Measurements from ENCODE around the gene MZF1.
"Not testable (repeated sequence)": the region's sequence is repeated elsewhere in the genome, so short reads cannot be mapped to it uniquely, and the experiment has no call there.

The MZF1 gene

DNA sequence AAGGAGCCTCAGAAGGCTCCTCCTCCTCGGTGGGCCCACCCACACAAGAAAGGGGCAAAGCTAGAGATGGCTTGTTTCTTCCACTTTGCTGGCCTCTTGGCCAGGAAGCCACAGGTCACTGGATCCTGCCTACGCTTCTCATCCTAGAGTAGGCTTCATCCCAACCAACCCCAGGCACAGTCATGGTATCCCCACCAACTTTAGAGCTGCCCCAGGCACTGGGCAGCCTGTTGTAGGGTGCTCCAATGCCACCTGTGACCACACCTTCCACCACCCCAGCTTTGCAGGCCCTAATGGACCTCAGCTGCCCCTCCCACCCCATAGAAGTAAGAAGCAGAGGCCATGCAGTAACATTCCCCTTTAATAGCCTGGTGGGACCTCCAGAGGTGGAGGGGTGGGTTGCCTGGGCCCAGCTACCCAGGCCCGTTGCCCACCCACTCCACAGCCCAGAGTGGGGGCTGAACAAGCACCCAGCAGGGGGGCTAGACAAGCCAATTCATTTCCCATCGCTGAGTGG is 17.7 kb downstream of the MZF1 start:
- no peak for DNase-seq (ENCODE audit: low read depth)

DNA sequence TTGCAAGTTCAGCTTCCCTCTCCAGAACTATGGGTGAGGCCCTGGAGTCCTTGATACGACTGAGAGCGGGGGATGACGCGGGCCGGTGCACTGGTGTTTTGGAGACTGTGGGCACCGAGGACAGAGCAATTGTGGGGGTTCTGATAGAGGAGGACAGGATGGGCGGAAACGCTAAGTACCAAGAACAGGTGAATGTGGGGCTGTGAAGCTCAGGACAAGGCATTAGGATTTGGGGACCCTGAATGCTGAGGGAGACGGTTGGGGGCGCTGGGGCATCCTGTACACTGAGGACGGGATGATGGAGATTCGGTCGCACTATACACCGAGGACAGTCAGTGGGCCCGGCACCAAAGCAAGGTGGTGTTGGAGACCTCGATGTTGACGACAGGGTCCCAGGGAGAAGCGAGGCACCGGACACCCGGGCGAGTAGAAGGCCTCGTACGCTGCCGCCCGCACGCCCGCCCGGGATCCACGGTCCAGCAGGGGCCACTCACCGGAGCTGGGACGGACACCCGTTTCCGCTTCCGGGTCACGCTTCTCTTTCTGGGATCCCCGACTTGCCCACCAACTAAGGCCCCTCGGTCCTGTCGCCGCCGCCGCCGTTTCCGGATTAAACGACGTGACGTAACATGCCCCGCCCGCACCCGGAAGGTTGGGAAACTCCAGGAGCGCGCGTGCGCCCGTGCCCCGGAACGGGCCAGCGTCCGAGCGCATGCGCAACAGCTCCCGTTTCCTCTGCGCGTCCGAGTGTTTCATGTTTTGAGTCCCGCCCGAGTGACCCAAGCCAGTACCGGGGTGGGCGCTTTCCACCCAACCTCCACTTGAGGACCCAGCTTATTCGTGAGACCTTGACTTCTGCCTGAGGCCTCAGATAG is 18.4 kb downstream of the MZF1 start, which contains the start of gene CHMP2A:
CHMP2A (minus strand) TSS at position 612 of the 875 bp plus-strand sequence. CDS start 893 bp downstream, outside the sequence.
- DNase-seq (ENCODE audit: low read depth): peak; percentile 98

DNA sequence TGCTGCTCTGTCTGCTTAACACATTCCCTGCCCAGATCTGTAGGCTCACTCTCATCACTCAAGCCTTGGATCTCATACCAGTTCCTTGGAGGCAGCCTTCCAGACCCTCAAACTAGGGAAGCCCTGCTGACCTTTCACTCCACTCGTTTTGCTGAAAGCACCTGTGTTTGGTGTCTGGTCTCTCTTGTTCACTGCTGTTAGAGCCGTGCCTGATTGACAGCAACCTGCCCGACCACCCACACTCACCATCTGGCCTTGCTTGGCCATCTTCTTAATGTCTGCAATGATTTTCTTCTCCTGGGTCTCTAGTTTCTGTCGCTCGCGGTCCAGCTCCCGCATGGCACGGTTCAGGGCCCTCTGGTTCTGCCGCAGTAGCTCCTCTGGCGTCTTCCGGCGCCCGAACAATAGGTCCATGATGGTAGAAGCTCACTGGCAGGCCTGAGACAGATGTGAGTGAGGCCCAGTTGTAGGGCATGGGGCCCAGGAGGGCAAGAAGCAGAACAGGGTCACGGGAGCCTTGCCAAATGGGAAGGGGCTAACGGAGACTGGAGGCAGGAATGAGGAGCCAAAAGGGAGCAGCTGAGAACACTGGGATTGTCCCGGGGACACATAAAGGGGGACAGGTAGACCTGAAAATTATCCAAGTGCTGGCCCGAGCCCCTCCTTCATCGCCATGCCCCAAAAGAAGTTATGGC is 19.2 kb downstream of the MZF1 start:
- DNase-seq (ENCODE audit: low read depth): no peak

DNA sequence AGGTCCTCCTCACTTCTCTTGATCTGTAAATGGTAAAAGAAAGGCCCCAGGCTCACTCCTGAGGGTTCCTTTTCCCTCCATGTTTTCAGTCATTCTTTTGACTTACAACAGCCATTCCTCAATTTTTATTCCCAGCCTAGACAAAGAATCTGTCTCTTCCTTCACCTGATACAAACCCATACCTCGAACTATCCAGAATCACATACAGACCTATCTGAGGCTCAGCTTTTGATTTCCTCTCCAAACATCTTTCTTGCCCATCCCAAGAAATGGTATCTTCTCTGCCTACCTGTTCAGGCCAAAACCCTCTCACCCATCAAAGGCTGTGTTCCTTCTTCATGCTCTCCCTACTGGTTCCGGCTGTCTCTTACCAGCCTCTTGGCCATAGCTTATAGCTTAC is 20.5 kb downstream of the MZF1 start:
- DNase-seq (ENCODE audit: low read depth): no peak

DNA sequence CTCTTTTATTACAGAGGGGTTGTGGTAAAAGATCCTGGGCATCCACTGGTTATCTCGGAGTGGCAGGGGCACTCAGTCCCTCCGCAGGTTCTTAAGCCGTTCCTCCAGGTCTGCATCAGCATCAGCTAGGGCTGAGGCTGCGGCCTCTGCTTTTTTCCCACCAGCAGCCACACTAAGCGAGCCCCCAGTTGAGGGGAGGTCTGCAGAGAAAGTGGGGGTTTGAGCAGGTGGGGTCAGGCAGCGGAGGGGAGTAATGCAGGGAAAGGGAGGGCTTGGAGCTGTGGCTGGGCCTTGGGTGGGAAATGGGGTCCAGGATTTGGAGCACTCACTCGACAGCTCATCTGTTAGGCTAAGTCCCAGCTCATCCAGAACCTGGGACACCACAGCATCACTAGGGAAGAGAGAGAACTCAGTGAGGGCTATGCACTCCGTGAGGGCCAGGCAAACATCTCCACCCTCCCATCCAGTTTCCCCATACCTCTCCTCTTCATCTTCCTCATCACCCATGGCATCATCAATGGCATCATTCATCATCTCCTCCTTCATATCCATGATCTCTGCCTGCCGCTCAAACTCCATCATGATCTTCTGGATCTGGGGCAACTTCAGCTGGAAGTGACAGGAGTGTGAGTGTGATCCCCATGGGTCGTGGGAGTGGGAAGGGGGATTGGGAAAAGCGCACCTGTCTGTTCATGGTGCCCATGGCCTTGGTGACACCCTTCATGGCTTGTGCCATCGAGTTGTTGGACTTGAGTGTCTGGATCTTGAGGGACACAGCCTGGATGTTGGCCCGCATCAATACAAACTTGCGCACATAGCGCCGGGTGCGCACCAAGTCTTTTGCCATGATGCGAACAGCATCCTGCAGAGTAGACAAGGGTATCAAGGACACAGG is 21.3 kb downstream of the MZF1 start:
- no peak for DNase-seq (ENCODE audit: low read depth)

DNA sequence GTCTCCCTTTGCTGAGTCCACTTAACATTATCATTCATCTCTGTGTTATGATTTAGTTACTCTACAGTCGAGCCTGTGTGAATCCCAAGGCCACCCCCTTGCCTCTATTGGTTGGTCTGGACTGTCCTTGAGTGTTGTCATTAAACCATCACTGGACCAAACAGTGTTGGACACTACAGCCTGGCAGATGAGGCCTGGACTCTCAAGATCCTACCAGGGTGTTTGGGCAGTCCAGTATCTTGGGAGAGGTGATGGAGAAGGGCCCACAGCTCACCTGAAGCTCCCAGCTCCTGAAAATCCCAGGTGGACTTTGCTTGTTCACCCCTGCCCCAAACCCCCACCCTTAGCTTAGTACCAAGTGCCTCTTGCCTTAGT is 22.0 kb downstream of the MZF1 start:
- DNase-seq (ENCODE audit: low read depth): no peak

DNA sequence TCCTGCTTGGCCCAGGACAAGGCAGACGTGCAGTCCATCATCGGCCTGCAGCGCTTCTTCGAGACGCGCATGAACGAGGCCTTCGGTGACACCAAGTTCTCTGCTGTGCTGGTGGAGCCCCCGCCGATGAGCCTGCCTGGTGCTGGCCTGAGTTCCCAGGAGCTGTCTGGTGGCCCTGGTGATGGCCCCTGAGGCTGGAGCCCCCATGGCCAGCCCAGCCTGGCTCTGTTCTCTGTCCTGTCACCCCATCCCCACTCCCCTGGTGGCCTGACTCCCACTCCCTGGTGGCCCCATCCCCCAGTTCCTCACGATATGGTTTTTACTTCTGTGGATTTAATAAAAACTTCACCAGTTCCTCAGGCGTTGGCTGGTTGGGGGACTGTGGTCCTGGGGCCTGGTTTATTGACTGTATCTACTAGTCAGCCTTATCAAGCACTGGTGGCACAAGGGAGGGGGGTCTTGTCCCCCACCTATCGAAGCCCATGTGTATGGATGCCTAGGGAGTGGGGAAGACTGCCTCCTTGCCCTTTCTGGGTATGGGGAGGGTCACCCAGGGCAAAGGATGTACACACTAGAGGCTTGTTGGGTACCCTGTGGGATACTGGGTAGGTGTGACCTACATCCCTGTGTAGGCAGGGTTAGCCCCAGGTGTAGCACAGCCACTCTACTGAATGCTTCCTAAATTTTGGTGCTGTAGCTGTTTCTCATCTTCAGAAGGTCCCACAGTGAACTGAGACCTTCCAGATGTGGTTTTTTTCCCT is 22.6 kb downstream of the MZF1 start:
- no peak for DNase-seq (ENCODE audit: low read depth)

DNA sequence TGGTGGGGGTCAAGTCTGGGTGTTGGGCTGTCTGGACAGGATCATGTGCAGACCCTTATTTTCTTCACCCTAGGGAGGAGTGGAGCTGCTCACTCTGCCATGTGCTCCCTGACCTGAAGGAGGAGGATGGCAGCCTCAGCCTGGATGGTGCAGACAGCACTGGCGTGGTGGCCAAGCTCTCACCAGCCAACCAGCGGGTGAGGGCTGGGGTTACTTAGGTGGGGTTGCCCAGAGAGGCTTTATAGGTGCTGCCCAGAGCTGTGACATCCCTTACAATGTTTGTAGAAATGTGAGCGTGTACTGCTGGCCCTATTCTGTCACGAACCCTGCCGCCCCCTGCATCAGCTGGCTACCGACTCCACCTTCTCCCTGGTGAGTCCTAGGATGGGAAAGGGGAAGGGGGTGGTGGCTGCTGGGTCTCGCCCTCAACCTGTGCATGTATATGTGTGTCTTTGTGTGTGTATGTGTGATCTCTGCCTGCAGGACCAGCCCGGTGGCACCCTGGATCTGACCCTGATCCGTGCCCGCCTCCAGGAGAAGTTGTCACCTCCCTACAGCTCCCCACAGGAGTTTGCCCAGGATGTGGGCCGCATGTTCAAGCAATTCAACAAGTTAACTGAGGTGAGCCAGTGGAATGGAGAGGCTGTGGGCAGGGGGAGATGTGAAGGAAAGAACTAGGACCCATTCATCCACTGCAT is 23.3 kb downstream of the MZF1 start:
- no peak for DNase-seq (ENCODE audit: low read depth)

DNA sequence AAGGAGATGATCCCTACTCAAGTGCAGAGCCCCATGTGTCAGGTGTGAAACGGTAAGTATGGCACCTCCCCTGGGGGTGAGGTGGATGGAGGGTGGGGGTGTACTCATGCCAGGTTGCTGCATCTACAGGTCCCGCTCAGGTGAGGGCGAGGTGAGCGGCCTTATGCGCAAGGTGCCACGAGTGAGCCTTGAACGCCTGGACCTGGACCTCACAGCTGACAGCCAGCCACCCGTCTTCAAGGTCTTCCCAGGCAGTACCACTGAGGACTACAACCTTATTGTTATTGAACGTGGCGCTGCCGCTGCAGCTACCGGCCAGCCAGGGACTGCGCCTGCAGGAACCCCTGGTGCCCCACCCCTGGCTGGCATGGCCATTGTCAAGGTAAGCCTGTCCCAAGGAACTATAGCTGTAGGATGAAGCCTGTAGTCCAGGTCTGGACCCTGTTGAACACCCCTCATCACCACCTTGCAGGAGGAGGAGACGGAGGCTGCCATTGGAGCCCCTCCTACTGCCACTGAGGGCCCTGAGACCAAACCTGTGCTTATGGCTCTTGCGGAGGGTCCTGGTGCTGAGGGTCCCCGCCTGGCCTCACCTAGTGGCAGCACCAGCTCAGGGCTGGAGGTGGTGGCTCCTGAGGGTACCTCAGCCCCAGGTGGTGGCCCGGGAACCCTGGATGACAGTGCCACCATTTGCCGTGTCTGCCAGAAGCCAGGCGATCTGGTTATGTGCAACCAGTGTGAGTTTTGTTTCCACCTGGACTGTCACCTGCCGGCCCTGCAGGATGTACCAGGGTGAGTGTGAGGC is 24.1 kb downstream of the MZF1 start:
- no peak for DNase-seq (ENCODE audit: low read depth)

DNA sequence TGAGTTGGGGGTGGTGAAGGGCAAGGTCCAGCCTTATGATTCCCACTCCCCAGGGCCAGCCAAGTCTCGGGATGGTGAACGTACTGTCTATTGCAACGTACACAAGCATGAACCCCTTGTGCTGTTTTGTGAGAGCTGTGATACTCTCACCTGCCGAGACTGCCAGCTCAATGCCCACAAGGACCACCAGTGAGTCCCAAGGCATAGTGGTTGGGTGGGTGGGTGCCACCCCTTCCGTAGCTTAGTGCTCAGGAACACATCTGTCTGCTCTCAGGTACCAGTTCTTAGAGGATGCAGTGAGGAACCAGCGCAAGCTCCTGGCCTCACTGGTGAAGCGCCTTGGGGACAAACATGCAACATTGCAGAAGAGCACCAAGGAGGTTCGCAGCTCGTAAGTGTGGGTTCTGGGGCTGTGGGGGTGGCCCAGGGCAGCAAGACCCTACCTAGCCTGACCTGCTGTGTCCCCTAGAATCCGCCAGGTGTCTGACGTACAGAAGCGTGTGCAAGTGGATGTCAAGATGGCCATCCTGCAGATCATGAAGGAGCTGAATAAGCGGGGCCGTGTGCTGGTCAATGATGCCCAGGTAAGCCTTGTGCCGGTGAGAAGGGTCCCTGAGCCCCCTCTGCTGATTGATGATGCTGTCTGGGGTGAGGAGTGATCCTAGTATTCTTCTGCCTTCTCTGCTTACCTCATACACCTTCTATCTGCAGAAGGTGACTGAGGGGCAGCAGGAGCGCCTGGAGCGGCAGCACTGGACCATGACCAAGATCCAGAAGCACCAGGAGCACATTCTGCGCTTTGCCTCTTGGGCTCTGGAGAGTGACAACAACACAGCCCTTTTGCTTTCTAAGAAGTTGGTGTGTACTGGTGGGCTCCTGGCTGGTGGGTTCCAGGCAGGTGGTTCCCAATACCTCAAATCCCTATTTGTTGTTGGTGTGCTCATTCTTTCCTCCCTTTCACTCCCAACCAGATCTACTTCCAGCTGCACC is 25.5 kb downstream of the MZF1 start:
- DNase-seq (ENCODE audit: low read depth): no peak

DNA sequence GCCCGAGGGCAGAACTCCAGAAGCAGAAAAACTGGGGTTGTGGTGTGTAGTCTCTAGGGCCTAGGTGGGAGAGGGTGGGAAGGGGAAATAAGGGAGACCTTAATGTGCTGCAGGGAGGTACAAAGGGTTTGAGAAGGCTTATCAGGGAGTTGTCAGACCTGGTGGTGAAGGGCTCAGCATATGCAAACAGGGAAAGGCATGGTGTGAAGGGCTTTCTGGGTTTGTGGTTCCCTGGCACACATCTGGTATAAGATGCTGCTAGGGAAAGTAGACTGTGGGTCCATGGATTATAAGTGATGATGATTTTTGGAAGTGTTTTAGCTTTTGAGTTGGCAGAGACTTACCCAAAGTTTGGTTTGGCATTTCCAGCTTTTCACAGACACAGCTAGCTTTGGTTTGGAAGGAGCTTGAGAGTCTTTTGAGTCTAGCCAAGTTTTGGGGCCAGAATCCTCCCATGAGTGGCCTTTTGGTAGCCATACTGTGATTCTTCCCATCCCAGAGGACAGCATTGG is 27.1 kb downstream of the MZF1 start:
- DNase-seq (ENCODE audit: low read depth): no peak

DNA sequence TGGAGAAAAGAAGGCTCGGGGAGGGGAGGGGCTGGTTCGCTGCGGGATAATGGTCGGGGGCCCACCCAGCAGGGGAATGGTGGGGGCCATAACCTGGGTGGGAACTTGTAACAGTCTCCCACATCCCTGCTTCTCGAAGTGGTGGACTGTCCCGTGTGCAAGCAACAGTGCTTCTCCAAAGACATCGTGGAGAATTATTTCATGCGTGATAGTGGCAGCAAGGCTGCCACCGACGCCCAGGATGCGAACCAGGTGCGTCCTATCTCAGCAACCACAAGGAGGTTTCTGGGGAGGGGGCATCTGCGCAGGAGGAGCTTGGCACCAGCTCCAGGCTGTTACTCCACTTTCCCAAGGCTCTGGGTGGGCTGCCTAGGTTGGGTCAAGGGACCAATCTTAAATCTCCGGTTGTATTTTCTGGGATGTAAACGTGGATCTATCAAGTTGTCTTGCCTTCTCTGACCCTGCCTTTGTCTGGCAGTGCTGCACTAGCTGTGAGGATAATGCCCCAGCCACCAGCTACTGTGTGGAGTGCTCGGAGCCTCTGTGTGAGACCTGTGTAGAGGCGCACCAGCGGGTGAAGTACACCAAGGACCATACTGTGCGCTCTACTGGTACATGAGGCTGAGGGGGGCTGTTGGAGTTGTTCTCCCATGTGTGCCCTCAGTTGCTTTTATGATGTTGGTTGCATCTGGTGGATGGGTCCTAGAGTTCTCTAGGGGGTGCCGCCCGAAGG is 27.7 kb downstream of the MZF1 start:
- DNase-seq (ENCODE audit: low read depth): no peak

DNA sequence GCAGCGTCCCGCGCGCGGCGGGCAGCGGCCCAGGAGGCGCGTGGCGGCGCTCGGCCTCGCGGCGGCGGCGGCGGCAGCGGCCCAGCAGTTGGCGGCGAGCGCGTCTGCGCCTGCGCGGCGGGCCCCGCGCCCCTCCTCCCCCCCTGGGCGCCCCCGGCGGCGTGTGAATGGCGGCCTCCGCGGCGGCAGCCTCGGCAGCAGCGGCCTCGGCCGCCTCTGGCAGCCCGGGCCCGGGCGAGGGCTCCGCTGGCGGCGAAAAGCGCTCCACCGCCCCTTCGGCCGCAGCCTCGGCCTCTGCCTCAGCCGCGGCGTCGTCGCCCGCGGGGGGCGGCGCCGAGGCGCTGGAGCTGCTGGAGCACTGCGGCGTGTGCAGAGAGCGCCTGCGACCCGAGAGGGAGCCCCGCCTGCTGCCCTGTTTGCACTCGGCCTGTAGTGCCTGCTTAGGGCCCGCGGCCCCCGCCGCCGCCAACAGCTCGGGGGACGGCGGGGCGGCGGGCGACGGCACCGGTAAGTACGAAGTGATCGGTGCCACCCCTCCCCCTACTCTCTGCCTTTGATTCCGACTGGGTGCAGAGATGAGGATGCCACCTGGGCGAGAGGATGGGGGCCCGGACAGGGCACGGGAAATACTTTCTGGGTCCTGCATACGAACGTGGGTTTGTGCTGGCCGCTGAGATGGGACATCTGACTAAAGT is 28.4 kb downstream of the MZF1 start:
- DNase-seq (ENCODE audit: low read depth): peak; percentile 66

DNA sequence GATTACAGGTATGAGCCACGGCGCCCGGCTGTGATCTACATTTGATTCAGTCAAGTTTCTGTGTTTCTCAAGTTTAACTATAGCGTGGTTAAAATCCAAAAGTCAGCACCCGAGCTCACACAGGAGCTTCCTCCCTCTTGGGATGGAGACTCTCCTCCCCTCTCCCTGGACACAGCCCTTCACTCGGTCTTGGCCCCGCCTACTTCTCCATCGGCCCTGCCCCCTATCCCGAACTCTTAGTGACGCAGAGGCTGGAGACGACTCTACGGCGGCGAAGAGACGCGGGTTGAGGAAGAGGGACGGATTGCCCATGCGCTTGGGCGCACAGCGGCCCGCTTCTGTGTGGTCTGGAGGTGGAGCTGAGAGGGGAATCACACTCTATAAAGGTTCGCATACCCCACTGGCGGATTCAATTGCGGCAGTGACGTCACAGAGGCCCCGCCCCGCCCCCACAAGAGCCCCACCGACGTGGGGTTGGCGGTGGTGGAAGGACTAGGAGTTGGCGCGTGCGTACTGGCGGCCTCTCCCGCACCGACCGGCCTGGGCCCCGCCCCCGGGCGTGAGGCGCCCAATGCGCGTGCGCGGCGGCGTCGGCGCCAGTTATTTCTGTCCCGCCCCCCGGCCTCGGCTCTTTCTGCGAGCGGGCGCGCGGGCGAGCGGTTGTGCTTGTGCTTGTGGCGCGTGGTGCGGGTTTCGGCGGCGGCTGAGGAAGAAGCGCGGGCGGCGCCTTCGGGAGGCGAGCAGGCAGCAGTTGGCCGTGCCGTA is 29.1 kb downstream of the MZF1 start, which contains the start of gene TRIM28:
TRIM28 (plus strand) TSS at position 239 of the 765 bp plus-strand sequence. CDS start 694 bp downstream, outside the sequence.
- peak; percentile 100 for DNase-seq (ENCODE audit: low read depth)

DNA sequence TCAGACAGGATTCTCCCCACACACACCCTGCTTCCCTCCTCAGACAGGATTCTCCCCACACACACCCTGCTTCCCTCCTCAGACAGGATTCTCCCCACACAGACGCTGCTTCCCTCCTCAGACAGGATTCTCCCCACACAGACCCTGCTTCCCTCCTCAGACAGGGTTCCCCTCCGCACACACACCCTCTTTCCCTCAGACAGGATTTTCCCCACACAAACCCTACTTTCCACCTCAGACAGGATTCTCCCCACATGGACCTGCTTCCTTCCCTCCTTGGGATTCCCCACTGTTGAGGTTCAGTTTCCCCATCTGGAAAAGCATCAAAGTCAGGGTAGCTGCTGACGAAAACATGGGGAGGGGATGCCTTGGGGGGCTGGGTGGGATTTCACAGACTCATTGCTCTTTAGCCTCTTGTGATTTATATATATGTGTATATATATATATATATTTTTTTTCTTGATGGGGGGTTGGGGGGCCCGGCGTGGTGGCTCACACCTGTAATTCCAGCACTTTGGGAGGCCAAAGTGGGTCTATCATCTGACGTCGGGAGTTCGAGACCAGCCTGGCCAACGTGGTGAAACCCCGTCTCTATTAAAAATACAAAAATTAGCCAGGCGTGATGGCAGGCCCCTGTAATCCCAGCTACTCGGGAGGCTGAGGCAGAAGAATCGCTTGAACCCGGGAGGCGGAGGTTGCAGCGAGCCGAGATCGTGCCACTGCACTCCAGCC is 30.3 kb downstream of the MZF1 start:
- not testable (repeated sequence) for DNase-seq (ENCODE audit: low read depth)
